ENCODE measurements around the gene MARCHF7. TPM values are rescaled to one million over a fixed set of nuclear protein-coding genes. Genes with fewer than 3 reads are reported as not detected.
"Not testable (repeated sequence)": the region's sequence is repeated elsewhere in the genome, so short reads cannot be mapped to it uniquely, and the experiment has no call there.

The MARCHF7 gene
- total RNA-seq, 2 donors from 2014 or later = 60.1 to 81.2 TPM

DNA sequence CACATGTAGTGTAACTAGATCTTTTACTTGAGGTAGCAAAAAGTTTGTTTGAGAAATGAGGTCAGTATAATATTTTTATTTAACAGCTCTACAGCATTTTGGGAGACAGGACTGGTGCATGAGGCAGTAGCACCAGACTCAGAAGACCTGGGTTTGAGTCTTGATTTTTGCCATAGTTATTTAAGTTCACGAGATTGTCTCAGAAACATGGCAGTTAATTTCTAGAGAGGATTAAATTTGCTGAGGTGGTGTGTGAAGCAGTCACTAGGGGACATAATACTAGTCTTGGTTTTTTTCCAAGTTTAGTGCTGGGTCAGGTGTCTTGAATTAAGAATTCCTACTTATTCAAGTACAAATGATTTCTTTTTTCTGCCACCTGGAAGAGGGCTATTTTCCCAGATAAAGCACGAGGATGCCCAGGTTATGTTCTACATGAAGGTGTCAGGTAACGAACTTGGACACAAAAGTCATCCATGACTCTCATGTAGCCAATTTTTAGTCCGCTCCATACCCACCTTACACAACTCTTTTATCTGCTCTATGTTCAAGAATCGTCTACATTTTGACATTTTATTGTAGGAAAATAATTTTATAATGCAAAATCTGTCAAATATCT, 1.4 kb downstream of the MARCHF7 start:
- peaks cover 36 to 64% of the 10 kb centered on the region in 2 donors for H3K4me1 ChIP-seq (ENCODE audit: control insufficient read depth in 1 of 2, low read depth in 2 of 2)

DNA sequence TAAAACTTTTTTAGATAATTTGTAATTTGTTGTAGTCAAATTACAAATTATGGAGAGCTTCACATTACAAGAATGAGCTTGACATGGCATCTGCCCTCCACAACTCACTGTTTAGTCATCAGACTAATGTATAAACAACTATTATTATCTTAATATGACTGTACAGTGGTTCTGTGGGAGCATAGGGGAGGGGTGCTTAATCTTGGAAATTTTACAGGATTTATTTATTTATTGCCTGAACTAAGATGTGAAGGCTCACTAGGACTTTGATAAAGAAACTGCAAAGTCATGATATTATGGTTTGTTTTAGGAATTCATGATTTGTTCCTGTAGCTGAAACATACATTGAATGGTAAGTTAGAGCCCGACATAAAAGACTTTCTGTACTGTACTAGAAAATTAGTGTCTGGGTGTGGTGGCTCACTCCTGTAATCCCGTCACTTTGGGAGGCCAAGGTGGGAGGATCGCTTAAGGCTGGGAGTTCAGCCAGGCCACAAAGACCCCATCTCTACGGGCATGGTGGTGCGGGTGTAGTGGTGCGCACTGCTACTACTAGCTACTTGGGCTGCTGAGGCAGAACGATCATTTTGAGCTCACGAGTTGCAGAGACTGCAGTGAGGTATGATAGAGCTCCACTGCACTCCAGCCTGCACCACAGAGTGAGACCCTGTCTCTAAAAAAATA, 2.1 kb downstream of the MARCHF7 start:
- Histone ChIP-seq H3K4me3 (peak overlapping the region; percentile 90), H3K9me3 (no peaks in the 10 kb centered on the region), H3K27ac (no peak overlapping the region), H3K27me3 (replicated peaks; ENCODE audit: insufficient read depth) (no peaks in the 10 kb centered on the region), H3K4me1 (ENCODE audit: control insufficient read depth in 1 of 2, low read depth in 2 of 2) (peaks cover 38 to 67% of the 10 kb centered on the region in 2 donors), H3K36me3 (peaks cover 12% of the 10 kb centered on the region)
- DNase-seq (ENCODE audit: low spot score) = no peak
- TF ChIP-seq, protein P1, sequence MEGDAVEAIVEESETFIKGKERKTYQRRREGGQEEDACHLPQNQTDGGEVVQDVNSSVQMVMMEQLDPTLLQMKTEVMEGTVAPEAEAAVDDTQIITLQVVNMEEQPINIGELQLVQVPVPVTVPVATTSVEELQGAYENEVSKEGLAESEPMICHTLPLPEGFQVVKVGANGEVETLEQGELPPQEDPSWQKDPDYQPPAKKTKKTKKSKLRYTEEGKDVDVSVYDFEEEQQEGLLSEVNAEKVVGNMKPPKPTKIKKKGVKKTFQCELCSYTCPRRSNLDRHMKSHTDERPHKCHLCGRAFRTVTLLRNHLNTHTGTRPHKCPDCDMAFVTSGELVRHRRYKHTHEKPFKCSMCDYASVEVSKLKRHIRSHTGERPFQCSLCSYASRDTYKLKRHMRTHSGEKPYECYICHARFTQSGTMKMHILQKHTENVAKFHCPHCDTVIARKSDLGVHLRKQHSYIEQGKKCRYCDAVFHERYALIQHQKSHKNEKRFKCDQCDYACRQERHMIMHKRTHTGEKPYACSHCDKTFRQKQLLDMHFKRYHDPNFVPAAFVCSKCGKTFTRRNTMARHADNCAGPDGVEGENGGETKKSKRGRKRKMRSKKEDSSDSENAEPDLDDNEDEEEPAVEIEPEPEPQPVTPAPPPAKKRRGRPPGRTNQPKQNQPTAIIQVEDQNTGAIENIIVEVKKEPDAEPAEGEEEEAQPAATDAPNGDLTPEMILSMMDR (IDR thresholded peaks at IDR 0.05) = no peak
- ATAC-seq (ENCODE audit: insufficient number of reproducible peaks, low FRiP score, low read depth) = no peak

More for the DNA sequence above, 1.4 kb downstream of the MARCHF7 start:
- peak overlapping the region; percentile 90 for H3K4me3 ChIP-seq
- TF ChIP-seq, protein P1 (IDR thresholded peaks at IDR 0.05) = no peak
- DNase-seq (ENCODE audit: low spot score) (no peak), ATAC-seq (ENCODE audit: insufficient number of reproducible peaks, low FRiP score, low read depth) (no peak)
- no peaks in the 10 kb centered on the region for H3K9me3 ChIP-seq
- H3K27ac ChIP-seq = peak overlapping the region; percentile 95 to 98
- no peaks in the 10 kb centered on the region for H3K27me3 ChIP-seq (replicated peaks; ENCODE audit: insufficient read depth)
- peaks cover 12% of the 10 kb centered on the region for H3K36me3 ChIP-seq

DNA sequence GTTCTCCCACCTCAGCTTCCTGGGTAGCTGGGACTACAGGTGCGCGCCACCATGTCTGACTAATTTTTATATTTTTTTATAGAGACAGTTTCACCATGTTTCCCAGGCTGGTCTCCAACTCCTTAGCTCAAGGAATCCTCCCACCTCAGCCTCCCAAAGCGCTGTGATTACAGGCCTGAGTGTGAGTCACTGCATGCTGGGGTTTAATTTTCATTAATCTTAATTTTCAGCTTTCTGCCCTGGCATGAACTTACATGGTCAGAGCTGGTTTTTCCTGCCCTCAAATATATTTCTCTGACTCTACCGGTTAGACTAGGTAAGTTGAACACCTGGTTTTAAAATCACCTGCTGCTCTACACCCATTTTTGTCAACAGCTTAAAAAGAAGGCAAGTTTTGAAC, 3.1 kb downstream of the MARCHF7 start:
- Histone ChIP-seq H3K9me3 (no peaks in the 10 kb centered on the region), H3K27ac (no peak overlapping the region), H3K4me3 (no peak overlapping the region), H3K4me1 (ENCODE audit: control insufficient read depth in 1 of 2, low read depth in 2 of 2) (peaks cover 38 to 67% of the 10 kb centered on the region in 2 donors), H3K36me3 (peaks cover 12% of the 10 kb centered on the region), H3K27me3 (replicated peaks; ENCODE audit: insufficient read depth) (no peaks in the 10 kb centered on the region)
- ATAC-seq (ENCODE audit: insufficient number of reproducible peaks, low FRiP score, low read depth) = no peak
- no peak for DNase-seq (ENCODE audit: low spot score)
- TF ChIP-seq, protein P1 (IDR thresholded peaks at IDR 0.05) = no peak

DNA sequence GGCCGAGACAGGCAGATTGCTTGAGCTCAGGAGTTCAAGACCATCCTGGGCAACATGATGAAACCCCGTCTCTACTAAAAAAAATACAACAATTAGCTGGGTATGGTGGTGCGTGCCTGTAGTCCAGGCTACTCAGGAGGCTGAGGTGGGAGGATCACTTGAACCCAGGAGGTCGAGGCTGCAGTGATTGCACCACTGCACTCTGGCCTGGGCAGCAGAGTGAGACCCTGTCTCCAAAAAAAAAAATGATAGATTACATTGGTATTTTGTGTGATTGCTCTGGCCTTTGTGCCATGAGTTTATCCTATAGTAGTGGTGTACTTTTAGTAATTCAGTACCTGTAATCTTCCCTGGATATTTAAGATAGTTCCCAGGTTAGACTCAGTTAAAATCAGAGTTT, 4.1 kb downstream of the MARCHF7 start:
- Histone ChIP-seq H3K36me3 (peaks cover 12% of the 10 kb centered on the region), H3K4me1 (ENCODE audit: control insufficient read depth in 1 of 2, low read depth in 2 of 2) (peaks cover 38 to 65% of the 10 kb centered on the region in 2 donors)
- not testable (repeated sequence) for H3K4me3 ChIP-seq; H3K27ac ChIP-seq; H3K9me3 ChIP-seq; ATAC-seq (ENCODE audit: insufficient number of reproducible peaks, low FRiP score, low read depth); H3K27me3 ChIP-seq (replicated peaks; ENCODE audit: insufficient read depth); DNase-seq (ENCODE audit: low spot score)

DNA sequence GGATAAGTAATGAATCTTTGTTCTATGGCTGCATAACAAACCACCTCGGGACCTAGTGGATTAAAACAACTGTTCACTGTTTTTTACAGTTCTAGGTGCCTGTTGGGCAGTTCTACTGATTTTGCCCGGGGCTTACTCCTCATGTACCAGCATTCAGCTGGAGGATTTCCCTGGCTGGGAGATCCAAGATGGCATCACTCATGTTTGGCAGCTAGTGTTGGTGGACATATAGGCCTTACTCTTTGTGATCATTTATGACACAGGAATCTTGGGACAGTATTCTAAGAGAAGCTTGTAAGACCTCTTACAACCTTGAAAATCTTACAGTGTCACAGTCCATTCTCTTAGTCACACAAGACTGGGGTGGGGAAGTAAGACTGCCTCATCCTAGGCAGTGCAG, 4.6 kb downstream of the MARCHF7 start:
- Histone ChIP-seq H3K4me3 (no peak overlapping the region), H3K27ac (no peak overlapping the region), H3K4me1 (ENCODE audit: control insufficient read depth in 1 of 2, low read depth in 2 of 2) (peaks cover 39 to 66% of the 10 kb centered on the region in 2 donors), H3K36me3 (peaks cover 12% of the 10 kb centered on the region), H3K27me3 (replicated peaks; ENCODE audit: insufficient read depth) (no peaks in the 10 kb centered on the region), H3K9me3 (no peaks in the 10 kb centered on the region)
- TF ChIP-seq, protein P1 (IDR thresholded peaks at IDR 0.05) = no peak
- DNase-seq (ENCODE audit: low spot score) = no peak
- ATAC-seq (ENCODE audit: insufficient number of reproducible peaks, low FRiP score, low read depth) = no peak

Measured in thoracic aorta (tissue), 2 donors.